Gastrocnemius medialis (tissue), 4 donors: ENCODE measurements around the gene WWP2. TPM values are rescaled to one million over a fixed set of nuclear protein-coding genes. Genes with fewer than 3 reads are reported as not detected.
"Not testable (repeated sequence)": the region's sequence is repeated elsewhere in the genome, so short reads cannot be mapped to it uniquely, and the experiment has no call there.

Experiments used
- ATAC-seq, 2 donors: fragments of 150-250 bp; one replicate each; pipeline ENCODE4 v1.9.1; 2016
- DNase-seq, 2 donors: peaks; one replicate each; pipeline ENCODE4 v3.0.0-alpha.2; 2019
- H3K27ac ChIP-seq, 4 donors: fragments of 200-600 bp; sonication (generic); 1 replicate in 1 of 4; 2 replicates in 3 of 4; pipeline ENCODE4 v1.5.1; 2016 to 2018; ENCODE audit warnings: mild to moderate bottlenecking in 2 of 4, moderate library complexity in 1 of 4
- H3K27me3 ChIP-seq, 3 donors: fragments of 200-600 bp; sonication (generic) in 2 of 3; 1 replicate in 1 of 3; 2 replicates in 2 of 3; pipeline versions ENCODE4 v1.5.1 to v1.6.0; 2016 to 2019; ENCODE audit warnings: mild to moderate bottlenecking in 1 of 3, moderate library complexity in 1 of 3
- H3K36me3 ChIP-seq, 2 donors: fragments of 200-600 bp; sonication (generic) in 1 of 2; one replicate each; pipeline ENCODE4 v1.5.1; 2017 to 2018
- H3K4me1 ChIP-seq, 2 donors: fragments of 200-600 bp; sonication (generic) in 1 of 2; one replicate each; pipeline ENCODE4 v1.5.1; 2016 to 2017; ENCODE audit warnings: mild to moderate bottlenecking in 2 of 2
- H3K4me3 ChIP-seq, 4 donors: fragments of 200-600 bp; sonication (generic) in 3 of 4; 1 replicate in 1 of 4; 2 replicates in 3 of 4; pipeline ENCODE4 v1.5.1; 2016 to 2019; ENCODE audit warnings: mild to moderate bottlenecking in 2 of 4
- H3K9me3 ChIP-seq, 3 donors: fragments of 200-600 bp; sonication (generic) in 2 of 3; 1 replicate in 1 of 3; 2 replicates in 2 of 3; pipeline ENCODE4 v1.5.1; 2016 to 2019
- in situ Hi-C, 4 donors: fragments of 200-750 bp; cut with MboI; loops; one replicate each; pipeline versions ENCODE4 v1.15.0 to v1.8.0; 2017; ENCODE audit warnings: low sequenced_read_pairs in 4 of 4
- intact Hi-C: fragments of 100-400 bp; cut with DNase I; formaldehyde crosslinking; loops from one replicate; pipeline ENCODE4 v1.15.1; 2023; ENCODE audit warnings: low total_unique reads
- microRNA counts, 2 donors: library from miRNA; unstranded; fragments of <30 nt; microRNA quantifications; one replicate each; lab custom pipeline; 2016
- microRNA-seq, 2 donors: library from miRNA; unstranded; fragments of <30 nt; microRNA quantifications; one replicate each; pipeline ENCODE4, GENCODE V29; 2016; ENCODE audit warnings: borderline replicate concordance in 2 of 2
- total RNA-seq, 4 donors: library from RNA; depleted of rRNA; stranded (reverse); fragments of >200 nt; gene quantifications; one replicate each; pipeline versions ENCODE4 v1.1.0 to v1.2.3, GENCODE V29; 2016

Gene WWP2
- total RNA-seq, 4 donors from 2014 or later = 29.4 to 35.6 (median 31.8) TPM

GRCh38 chr16:69985196-69985595 is 223.1 kb downstream of the WWP2 start:
- H3K36me3 ChIP-seq, H3K9me3 ChIP-seq, DNase-seq, H3K27me3 ChIP-seq, ATAC-seq, H3K27ac ChIP-seq, H3K4me3 ChIP-seq, H3K4me1 ChIP-seq, intact Hi-C loops, in situ Hi-C loops: not testable (repeated sequence)

MicroRNAs within 50 kb of the gene (microRNA counts, 767-probe panel; counts per million panel counts)
- microRNA hsa-miR-140-3p (lab: Ali Mortazavi, UCI) = 356 to 448 counts per million in 2 donors
- 356 to 448 counts per million in 2 donors for microRNA hsa-miR-140-5p (lab: Ali Mortazavi, UCI)

Small RNA genes within 50 kb of the gene (microRNA-seq; reads per million reads assigned to microRNA genes)
- gene MIR140 = 3,088 to 3,755 reads per million in 2 donors

Other genes with a start within 250 kb of the WWP2 start
- 10 to 100 TPM; 14.4 to 34.2 (median 18.4) TPM for gene NFAT5, start 196.4 kb upstream of the WWP2 start, total RNA-seq
- 10 to 100 TPM; 39.1 to 59.8 (median 49.4) TPM for gene NQO1, start 35.8 kb upstream of the WWP2 start, total RNA-seq
- gene NOB1, start 7.4 kb upstream of the WWP2 start, total RNA-seq = 10 to 100 TPM; 19.2 to 30.9 (median 24.2) TPM
- under 1 TPM in 1 of 4 donors, not detected in 3; 0.71 TPM for gene CLEC18A, start 189.0 kb downstream of the WWP2 start, total RNA-seq